PC-3 (cell line): ENCODE measurements around the gene ZNF562. TPM values are rescaled to one million over a fixed set of nuclear protein-coding genes. Genes with fewer than 3 reads are reported as not detected.

Experiments used
- ATAC-seq: fragments of 200-7000 bp; cut with Tn5 transposase; 2 replicates; pipeline ENCODE4 v1.9.1; 2020; ENCODE audit warnings: mild to moderate bottlenecking, moderate library complexity
- Bru-seq: library from RNA; stranded (reverse); fragments of 400-500 nt; gene quantifications from one replicate; lab custom pipeline; 2021; lab: Mats Ljungman, UMichigan
- BruChase-seq, 2 experiments: library from RNA; stranded (reverse); fragments of 400-500 nt; gene quantifications; one replicate each; lab custom pipeline; 2021; lab: Mats Ljungman, UMichigan
- BruUV-seq: library from RNA; stranded (reverse); fragments of 400-500 nt; replicated peaks from 2 replicates; lab custom pipeline; 2021; lab: Mats Ljungman, UMichigan
- CTCF ChIA-PET: fragments of 300-600 bp; sonication (Branson Sonifier 250); formaldehyde crosslinking; loops from one replicate; lab custom pipeline; 2022; ENCODE audit warnings: antibody characterized with exemption; lab: Charles Lee
- POLR2A ChIA-PET: fragments of 300-600 bp; sonication (Branson Sonifier 250); formaldehyde crosslinking; loops from one replicate; lab custom pipeline; 2022; ENCODE audit warnings: antibody characterized with exemption; ENCODE audit not compliant: unreplicated experiment; lab: Charles Lee
- DNase-seq: peaks from one replicate; pipeline ENCODE4 v3.0.0-alpha.2; 2015
- H2AFZ ChIP-seq: fragments of 300-600 bp; sonication (generic); 2 replicates; pipeline ENCODE4 v1.6.0; 2016; ENCODE audit warnings: antibody characterized with exemption, low read length
- H3F3A ChIP-seq: fragments of 300-600 bp; sonication (generic); one replicate; pipeline ENCODE4 v1.6.0; 2017; ENCODE audit warnings: antibody characterized with exemption, low read length, control low read depth, mild to moderate bottlenecking; ENCODE audit not compliant: unreplicated experiment
- H3K27ac ChIP-seq: fragments of 300-600 bp; sonication (generic); 2 replicates; pipeline ENCODE4 v1.5.1; 2016; ENCODE audit warnings: mild to moderate bottlenecking, low read length
- H3K27me3 ChIP-seq: fragments of 300-600 bp; sonication (generic); 2 replicates; pipeline ENCODE4 v1.6.1; 2016; ENCODE audit warnings: low read length, mixed read lengths
- H3K36me3 ChIP-seq: fragments of 300-600 bp; sonication (generic); 2 replicates; pipeline ENCODE4 v1.6.1; 2016; ENCODE audit warnings: low read depth, mixed run types, low read length, mixed read lengths
- H3K4me1 ChIP-seq: fragments of 300-600 bp; sonication (generic); 2 replicates; pipeline ENCODE4 v1.5.1; 2016; ENCODE audit warnings: low read length; ENCODE audit not compliant: insufficient read depth
- H3K4me2 ChIP-seq: fragments of 300-600 bp; sonication (generic); 2 replicates; pipeline ENCODE4 v1.6.0; 2016; ENCODE audit warnings: low read length
- H3K4me3 ChIP-seq: fragments of 300-600 bp; sonication (generic); 2 replicates; pipeline ENCODE4 v1.5.1; 2016; ENCODE audit warnings: mild to moderate bottlenecking, low read length, mixed read lengths
- H3K79me2 ChIP-seq: fragments of 300-600 bp; sonication (generic); 2 replicates; pipeline ENCODE4 v1.6.1; 2017; ENCODE audit warnings: low read length, mixed read lengths
- H3K9ac ChIP-seq: fragments of 300-600 bp; sonication (generic); 2 replicates; pipeline ENCODE4 v1.6.0; 2016; ENCODE audit warnings: mild to moderate bottlenecking, low read length
- H3K9me2 ChIP-seq: fragments of 300-600 bp; sonication (generic); replicated peaks from 2 replicates; pipeline ENCODE4 v1.6.1; 2016; ENCODE audit warnings: mixed run types, low read length, mixed read lengths
- H3K9me3 ChIP-seq: fragments of 300-600 bp; sonication (generic); 2 replicates; pipeline ENCODE4 v1.6.1; 2016; ENCODE audit warnings: low read length, mixed read lengths
- H4K20me1 ChIP-seq: fragments of 300-600 bp; sonication (generic); 2 replicates; pipeline ENCODE4 v1.6.1; 2016; ENCODE audit warnings: low read length, mixed read lengths
- CTCF ChIP-seq: fragments of 300-600 bp; sonication (generic); conservative IDR thresholded peaks from 2 replicates; pipeline ENCODE4 v1.5.1; 2017; ENCODE audit warnings: antibody characterized with exemption, low read depth, mild to moderate bottlenecking, low read length
- EZH2 ChIP-seq: fragments of 300-600 bp; sonication (generic); IDR thresholded peaks from one replicate; pipeline ENCODE4 v1.6.1; 2017; ENCODE audit warnings: antibody characterized with exemption, mild to moderate bottlenecking, low read length; ENCODE audit not compliant: unreplicated experiment
- EZH2phosphoT487 ChIP-seq: fragments of 300-600 bp; sonication (generic); IDR thresholded peaks from 2 replicates; pipeline ENCODE4 v1.6.1; 2018; ENCODE audit warnings: mild to moderate bottlenecking, antibody characterized with exemption, low read length, borderline replicate concordance
- intact Hi-C: fragments of 100-400 bp; cut with micrococcal nuclease; formaldehyde crosslinking; loops from 2 replicates; pipeline ENCODE4 v1.9.0; 2023
- long read RNA-seq: library from polyadenylated mRNA; unstranded; transcript quantifications from one replicate; pipeline ENCODE4 v2.0.0, GENCODE V29; 2021; ENCODE audit not compliant: unreplicated experiment
- total RNA-seq: library from RNA; depleted of rRNA; stranded (reverse); fragments of >200 nt; gene quantifications from 2 replicates; pipeline ENCODE4 v1.2.3, GENCODE V29; 2014; rRNA removed

Gene ZNF562
- total RNA-seq (21.0 and 26.0 TPM in 2 replicates), Bru-seq, nascent RNA (percentile 85 among the genes with signal in this experiment), BruChase-seq, experiment 1, labeled RNA remaining after a 6-hour chase (percentile 88 among the genes with signal in this experiment), BruChase-seq, experiment 2, labeled RNA remaining after a 2-hour chase (percentile 94 among the genes with signal in this experiment)
- long read RNA-seq, partial matches to known transcripts = 1 of 24 reads
- long read RNA-seq, other reads (novel, unspliced or antisense) = 20 of 24 reads

- BruUV-seq = TSS peak; percentile 61
- TF ChIP-seq EZH2 (no peak), EZH2phosphoT487 (no peak), CTCF (no peak)
- H2AFZ ChIP-seq = peak within 1 kb of the TSS; percentile 91
- H3K9me3 ChIP-seq = peaks cover 38% of the 10 kb centered on the region
- DNase-seq = peak; percentile 83
- peak; percentile 91 for ATAC-seq
- CTCF ChIA-PET = no interaction called here
- H3F3A ChIP-seq = no peaks in the 10 kb centered on the region
- H3K4me3 ChIP-seq = peak within 1 kb of the TSS; percentile 78
- H3K79me2 ChIP-seq = peaks cover 50% of the 10 kb centered on the region
- H4K20me1 ChIP-seq = no peaks in the 10 kb centered on the region
- no peaks in the 10 kb centered on the region for H3K27me3 ChIP-seq
- intact Hi-C loops = loop anchor here (1.0 to 2.0 kb wide), 2 partner anchors 93 to 110 kb away; partner anchors contain the start of gene ZNF846
- H3K36me3 ChIP-seq = peaks cover 43% of the 10 kb centered on the region
- POLR2A ChIA-PET = no interaction called here
- peak within 1 kb of the TSS; percentile 96 for H3K9ac ChIP-seq
- H3K9me2 ChIP-seq = no peaks in the 10 kb centered on the region
- peak within 1 kb of the TSS; percentile 80 for H3K4me2 ChIP-seq
- peak within 1 kb of the TSS; percentile 88 for H3K27ac ChIP-seq
- H3K4me1 ChIP-seq = no peaks in the 10 kb centered on the region
These were observed at the start of gene ZNF562 for GRCh38 chr19:9674663-9675357. Gene ZNF562, minus strand, starts transcription at chr19:9675100. Its CDS starts 14,356 bp downstream, at chr19:9660744.

GRCh38 chr19:9724157-9724556 lies 49.3 kb upstream of the ZNF562 start:
- Histone ChIP-seq H4K20me1 (no peaks in the 10 kb centered on the region), H3K79me2 (no peaks in the 10 kb centered on the region), H3K4me1 (no peaks in the 10 kb centered on the region), H3K4me2 (no peak overlapping the region), H3K27ac (no peak overlapping the region), H3K36me3 (no peaks in the 10 kb centered on the region), H3F3A (no peaks in the 10 kb centered on the region), H3K9me3 (0 out of 2 replicates have a peak, but pooled peaks cover 13% of the 10 kb centered on the region), H3K4me3 (no peak overlapping the region), H3K9ac (no peak overlapping the region), H3K27me3 (no peaks in the 10 kb centered on the region), H3K9me2 (no peaks in the 10 kb centered on the region), H2AFZ (no peak overlapping the region)
- ATAC-seq (no peak), DNase-seq (no peak)
- TF ChIP-seq EZH2phosphoT487 (no peak), EZH2 (no peak), CTCF (no peak)
- BruUV-seq = no TSS peak
- intact Hi-C loops = no loop called here
- ChIA-PET CTCF (no interaction called here), POLR2A (no interaction called here)
